HCEC 1CT (cell line): Measurements from ENCODE around the gene NHLRC3.
"Not testable (repeated sequence)": the region's sequence is repeated elsewhere in the genome, so short reads cannot be mapped to it uniquely, and the experiment has no call there.

Source experiments
- DNase-seq: peaks from one replicate; pipeline ENCODE4 v3.0.0-alpha.2; 2017

NHLRC3 gene

GRCh38 chr13:39047560-39047959, 9.3 kb downstream of the NHLRC3 start:
- DNase-seq, result no peak

- no peak for DNase-seq
These were observed 10.6 kb downstream of the NHLRC3 start for GRCh38 chr13:39048806-39049205.

DNA sequence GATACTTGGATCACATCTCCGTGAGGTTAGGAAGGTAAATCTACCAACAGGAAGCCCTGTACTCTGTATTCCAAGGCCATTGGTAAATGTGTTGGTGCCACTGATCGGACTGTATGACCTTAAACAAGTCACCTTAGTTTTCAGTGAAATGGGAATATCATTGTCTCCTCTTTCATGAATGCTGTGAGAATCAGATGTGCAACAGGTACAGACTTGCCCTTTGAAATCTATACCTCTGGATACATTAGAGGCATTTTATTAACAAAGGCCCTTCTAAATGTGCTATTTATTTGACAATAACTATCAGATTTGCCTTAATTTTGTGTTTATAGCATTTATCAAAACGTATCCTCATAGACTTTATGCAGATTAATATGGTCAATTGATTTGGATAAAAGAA, 11.0 kb downstream of the NHLRC3 start:
- no peak for DNase-seq

GRCh38 chr13:39051157-39051556, 12.9 kb downstream of the NHLRC3 start:
- DNase-seq, result peak; percentile 53

DNA sequence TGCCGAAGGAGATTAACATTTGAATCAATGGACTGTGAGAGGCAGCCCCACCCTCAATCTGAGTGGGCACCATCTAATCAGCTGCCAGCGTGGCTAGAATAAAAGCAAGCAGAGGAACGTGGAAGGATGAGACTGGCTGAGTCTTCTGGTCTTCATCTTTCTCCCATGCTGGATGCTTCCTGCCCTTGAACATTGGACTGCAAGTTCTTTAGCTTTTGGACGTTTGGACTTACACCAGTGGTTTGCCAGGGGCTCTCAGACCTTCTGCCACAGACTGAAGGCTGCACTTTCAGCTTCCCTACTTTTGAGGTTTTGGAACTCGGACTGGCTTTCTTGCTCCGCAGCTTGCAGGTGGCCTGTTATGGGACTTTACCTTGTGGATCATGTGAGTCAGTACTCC, 14.7 kb downstream of the NHLRC3 start:
- DNase-seq, result no peak

DNA sequence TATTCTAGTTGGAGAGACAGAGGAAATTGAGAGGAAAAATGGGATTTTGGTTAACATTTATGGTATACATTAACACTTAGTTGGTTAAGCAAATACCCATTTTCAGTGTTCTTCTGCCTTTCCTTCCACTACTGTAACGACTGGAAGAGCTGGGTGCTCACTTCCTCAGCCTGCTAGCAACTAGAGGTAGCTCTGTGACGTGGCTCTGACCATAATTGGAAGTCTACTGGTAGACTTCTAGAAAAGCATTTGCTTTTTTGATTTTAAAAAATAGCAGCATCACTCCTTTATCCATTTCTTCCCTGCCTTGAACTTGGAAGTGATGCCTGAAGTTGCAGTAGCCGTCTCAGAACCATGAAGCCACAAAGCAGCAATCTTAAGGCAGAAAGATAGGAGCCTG, 15.9 kb downstream of the NHLRC3 start:
- DNase-seq, result no peak

GRCh38 chr13:39056018-39056417, 17.8 kb downstream of the NHLRC3 start:
- DNase-seq, result no peak

- no peak for DNase-seq
These were observed 19.8 kb downstream of the NHLRC3 start for GRCh38 chr13:39058040-39058439.

- DNase-seq, result no peak
These were observed 23.7 kb downstream of the NHLRC3 start for GRCh38 chr13:39062004-39062403.

GRCh38 chr13:39072842-39073241, 34.6 kb downstream of the NHLRC3 start:
- no peak for DNase-seq

GRCh38 chr13:39073983-39074382, 35.7 kb downstream of the NHLRC3 start:
- no peak for DNase-seq

- not testable (repeated sequence) for DNase-seq
These were observed 48.1 kb downstream of the NHLRC3 start for GRCh38 chr13:39086251-39086945.

- DNase-seq, result no peak
These were observed 53.3 kb downstream of the NHLRC3 start for GRCh38 chr13:39091586-39091985.

- no peak for DNase-seq
These were observed 57.2 kb downstream of the NHLRC3 start for GRCh38 chr13:39095500-39095899.

DNA sequence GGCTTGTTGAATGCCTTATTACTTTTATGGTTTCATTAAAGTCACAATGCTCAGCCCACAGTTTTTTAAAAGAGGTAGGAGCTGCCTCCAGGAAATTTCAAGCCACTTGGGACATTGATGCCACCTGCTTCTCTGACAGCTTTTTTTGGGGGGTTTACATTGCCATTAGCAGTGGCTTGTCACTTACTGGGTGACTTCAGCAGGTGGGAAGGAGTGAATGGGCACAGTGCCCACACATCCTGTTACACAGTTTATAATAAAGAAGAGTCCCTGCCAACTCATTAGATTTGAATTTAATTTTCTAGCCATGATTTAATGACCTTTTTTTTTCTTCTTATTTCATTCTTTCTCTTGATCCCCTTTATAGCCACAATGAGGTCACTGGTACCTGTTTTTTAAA, 61.0 kb downstream of the NHLRC3 start:
- no peak for DNase-seq
